Stimulated activated CD4-positive, alpha-beta T cell treated with anti-CD3 and anti-CD28 coated beads, Interleukin-12 subunit alpha, Interleukin-12 subunit beta, amount 100 ng/mL, for 4 hours (primary cell): ENCODE data around the gene PRKCZ.
"Not testable (repeated sequence)": the region's sequence is repeated elsewhere in the genome, so short reads cannot be mapped to it uniquely, and the experiment has no call there.

Experiments
- DNase-seq: peaks from one replicate; pipeline ENCODE4 v3.0.0-alpha.2; 2020

The PRKCZ gene

GRCh38 chr1:2103901-2104590 is 53.8 kb downstream of the PRKCZ start:
- DNase-seq, result no peak

- DNase-seq, result no peak
Observed at GRCh38 chr1:2104621-2105427, 54.6 kb downstream of the PRKCZ start.

DNA sequence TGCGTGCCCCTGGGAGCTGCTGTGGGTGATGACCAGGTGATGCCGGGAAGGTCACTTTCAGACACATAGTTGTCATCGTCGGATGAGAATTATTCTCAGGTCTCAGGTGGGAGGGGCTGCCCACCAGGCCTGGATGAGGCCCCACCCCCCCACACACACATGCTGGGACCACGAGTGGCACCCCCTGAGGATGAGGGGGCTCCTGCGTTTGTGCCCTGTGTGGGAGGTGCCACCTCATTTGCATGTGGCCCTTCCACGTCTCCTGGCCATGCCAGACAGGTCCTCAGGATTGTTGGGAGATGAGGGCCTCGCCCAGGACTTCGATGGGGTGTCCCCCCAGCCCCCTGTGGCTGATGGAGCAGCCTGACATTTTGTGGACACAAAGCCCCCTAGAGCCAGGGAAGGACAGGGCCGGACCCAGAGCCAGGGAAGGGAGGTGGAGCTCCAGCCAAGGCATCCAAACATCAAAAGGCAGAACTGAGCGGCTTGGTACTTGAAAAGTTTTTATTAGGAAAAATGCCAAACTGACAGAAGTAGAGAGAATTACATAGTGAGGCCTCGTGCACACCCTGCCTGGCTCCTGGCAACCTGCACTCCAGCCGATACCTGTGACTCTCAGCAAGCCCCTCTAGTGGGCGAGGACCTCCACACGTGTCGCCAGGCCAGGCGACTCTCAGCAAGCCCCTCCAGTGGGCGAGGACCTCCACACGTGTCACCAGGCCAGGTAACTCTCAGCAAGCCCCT is 55.7 kb downstream of the PRKCZ start:
- no peak for DNase-seq

DNA sequence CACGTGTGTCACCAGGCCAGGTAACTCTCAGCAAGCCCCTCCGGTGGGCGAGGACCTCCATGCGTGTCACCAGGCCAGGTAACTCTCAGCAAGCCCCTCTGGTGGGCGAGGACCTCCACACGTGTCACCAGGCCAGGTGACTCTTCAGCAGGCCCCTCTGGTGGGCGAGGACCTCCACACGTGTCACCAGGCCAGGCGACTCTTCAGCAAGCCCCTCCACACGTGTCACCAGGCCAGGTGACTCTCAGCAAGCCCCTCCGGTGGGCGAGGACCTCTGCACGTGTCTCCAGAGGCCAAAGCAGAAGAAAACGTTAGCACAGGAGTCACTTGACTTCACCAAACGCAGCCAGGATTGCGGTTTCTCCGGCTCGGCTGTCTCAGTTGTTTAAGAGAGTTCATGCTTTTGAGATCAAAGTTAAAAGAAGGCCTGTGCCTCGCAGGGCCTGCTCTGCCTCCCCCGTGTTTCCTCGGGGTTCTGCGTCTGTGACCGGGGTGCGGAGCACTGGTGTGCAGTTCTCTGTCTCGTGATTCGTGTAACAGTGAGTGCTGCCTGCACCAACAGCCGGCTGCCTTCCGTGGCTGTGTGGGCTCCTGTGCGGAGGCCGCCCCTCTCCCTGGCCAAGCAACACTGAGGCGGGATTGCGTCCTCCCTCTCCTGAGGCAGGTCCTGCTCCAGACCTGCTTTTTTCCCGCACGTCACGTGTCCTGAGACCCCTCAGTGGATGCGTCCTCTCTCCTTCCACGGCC is 56.6 kb downstream of the PRKCZ start:
- no peak for DNase-seq

DNA sequence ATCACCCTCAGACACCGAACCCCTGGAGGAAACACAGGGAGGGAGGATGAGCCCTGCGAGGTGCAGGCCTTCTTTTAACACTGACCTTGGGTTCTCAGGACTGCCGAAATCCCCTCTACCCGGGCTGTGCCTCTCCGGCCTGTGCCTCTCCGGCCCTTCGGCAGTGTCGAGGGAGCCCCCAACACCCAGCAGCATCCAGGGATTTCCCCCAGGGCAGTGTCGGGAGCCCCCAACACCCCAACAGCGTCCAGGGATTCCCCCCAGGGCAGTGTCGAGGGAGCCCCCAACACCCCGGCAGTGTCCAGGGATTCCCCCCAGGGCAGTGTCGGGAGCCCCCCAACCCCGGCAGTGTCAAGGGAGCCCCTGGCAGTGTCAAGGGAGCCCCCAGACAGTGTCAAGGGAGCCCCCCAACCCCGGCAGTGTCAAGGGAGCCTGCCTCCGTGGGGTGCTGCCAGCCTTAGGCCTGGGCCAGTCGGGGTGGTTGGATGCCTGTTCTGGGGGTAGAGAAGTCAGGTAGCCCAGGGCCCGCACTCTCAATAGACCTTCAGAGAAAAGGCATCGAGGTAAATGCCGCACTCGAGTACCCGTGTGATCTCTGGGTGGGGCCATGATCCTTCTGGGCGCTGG is 57.5 kb downstream of the PRKCZ start:
- no peak for DNase-seq

- DNase-seq, result no peak
Observed at GRCh38 chr1:2108213-2108876, 58.1 kb downstream of the PRKCZ start.

DNA sequence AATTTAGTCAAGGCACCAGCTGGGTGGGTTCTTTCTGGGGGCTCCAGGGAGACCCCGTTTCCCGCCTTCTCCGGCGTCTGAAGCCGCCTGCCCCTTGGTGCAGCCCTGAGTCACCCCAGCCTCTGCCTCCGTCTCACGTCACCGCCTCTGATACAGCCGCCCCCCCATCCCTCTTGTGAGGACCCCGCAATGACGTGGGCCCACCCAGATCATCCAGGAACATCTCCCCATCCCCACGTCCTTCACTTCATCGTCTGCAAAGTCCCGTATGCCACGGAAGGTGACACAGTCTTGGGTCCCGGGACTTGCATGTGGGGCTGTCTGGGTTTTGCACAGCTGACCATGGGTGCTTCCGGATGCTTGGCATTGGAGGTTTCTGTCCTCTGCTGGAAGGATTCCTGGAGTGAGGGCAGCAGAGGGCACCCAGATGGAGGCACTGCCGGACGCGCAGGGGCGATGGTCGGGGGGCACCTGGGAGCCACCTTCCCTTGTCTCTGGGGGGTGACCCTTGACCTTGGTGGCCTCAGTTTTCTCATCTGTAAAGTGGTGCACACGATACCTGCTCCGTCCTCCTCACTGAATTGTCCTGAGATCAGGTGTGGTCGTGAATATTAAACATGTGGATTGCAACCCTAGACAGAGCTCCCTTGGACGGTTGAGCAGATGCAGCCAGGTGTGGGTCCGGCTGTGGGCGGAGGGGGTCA is 58.8 kb downstream of the PRKCZ start:
- no peak for DNase-seq

DNA sequence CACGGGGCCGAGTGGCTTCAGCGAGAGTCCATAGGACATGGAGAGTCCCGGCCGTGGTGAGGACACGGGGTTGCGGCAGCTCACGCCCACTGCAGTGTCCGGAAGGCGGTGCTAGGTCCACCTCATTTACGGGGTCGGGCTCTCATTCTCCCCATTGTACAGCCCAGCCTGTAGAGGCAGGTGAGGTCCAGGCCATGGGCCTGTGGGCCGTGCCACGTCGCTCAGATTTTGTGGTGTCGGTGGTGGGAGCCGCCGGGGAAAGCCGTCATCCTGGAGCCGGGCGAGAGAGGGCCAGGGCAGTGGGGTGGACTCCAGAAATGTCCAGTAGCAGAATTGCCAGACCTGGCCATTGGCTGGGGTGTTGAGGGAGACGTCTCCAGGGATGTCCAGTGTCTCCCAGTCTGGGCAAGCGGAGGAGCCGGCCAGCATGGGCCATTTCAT is 59.4 kb downstream of the PRKCZ start:
- no peak for DNase-seq

DNA sequence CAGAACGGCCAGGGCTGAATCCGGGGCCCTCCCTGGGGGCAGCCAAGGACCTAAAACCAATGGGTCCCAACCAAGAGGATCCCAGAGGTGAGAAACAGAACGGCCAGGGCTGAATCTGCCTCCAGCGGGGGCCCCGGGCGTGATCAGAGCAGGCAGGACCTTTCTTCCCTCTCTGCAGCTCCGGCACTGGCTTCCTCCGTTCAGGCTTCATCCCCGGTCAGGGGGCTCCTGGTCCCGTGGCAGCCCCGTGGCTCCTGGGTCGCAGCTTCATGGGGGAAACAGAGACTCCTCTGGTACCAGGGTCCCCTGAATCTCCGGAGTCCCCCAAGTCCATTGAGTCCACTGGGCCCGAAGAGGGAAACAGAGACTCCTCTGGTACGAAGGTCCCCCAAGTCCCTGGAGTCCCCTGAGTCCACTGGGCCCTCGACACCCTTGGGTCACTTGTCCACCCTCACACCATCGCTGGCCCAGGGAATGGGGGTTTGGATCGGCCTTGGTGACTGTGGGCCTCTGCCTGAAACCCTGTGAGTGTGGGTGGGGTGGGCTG is 60.1 kb downstream of the PRKCZ start:
- DNase-seq, result no peak

DNA sequence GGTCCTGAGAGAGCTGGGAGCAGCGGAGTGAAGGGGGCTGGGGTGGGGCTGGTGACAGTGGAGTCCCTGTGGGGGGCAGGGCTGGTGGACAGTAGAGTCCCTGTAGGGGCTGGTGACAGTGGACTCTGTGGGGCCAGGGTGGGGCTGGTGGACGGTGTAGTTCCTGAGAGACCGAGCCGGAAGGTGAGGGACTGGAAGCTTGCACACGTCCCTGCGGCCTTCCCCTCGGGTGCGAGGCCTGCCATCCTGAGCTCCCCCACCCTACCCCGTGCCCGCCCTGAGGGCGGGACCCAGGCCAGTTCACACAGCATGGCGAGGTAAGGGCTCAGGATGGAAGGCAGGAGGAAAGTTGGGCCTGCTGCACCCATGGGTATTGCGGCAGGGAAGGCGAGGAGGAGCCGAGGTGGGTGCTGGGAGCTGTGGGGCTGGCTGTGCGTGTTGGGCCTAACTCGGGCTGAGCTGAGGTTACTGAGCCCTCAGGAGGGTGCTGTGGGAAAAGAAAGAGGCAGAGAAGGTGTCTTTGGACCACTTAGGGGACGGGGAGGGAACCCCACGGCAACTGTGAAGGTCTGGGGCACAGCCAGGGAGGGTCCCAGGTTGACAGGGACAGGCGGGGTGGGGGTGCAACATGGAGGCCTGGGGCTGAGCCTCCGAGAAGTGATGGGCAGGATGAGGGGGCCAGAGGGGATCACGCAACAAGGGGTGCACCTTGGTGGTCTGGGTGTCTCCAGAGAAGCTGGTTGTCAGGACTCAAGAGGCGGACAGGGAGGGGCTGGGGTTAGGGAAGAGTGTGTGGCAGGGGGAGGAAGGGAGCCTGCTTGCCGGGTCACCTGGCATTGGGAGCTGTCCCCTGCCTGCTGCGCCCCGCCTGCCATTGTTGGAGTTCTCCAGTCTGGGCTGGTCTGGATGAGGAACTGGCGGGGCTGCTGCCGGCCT is 60.8 kb downstream of the PRKCZ start:
- no peak for DNase-seq

DNA sequence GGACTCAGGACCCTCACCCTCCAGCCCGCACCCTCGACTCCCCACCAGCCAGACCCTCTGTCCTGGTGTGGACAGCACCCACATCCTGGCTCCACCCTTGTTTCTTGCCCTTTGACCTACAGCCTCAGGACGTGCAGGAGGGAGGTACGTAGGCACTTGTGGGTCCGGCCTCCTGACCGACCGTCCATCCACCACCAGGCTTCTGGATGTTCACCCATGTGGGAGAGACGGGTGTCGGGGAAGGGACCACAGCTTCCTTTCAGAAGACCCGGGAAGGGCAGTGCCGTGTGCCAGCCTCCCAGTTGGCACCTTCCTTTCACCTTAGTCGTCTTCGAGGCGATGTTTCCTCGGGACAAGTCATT is 61.4 kb downstream of the PRKCZ start:
- DNase-seq, result no peak

DNA sequence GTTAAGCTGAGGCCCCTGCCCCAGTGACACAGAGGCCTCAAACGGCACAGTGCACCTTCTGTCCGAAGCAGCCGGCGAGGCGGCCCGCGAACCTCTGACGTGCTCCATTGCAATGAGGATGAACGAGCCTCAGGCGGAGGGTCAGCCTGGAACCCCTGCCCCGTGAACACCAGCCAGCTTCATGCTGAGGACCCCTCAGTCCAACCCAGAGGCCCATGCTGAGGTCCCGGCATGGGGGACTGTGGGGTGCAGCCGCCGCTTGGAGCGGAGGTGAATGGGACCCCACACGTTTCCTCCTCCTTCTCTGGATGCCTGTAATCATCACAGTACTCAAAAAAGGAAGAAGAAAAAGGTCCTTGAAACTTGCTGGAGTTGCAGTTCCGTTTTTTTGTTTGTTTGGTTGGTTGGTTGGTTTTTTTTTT is 62.1 kb downstream of the PRKCZ start:
- no peak for DNase-seq

GRCh38 chr1:2113620-2114135 is 63.5 kb downstream of the PRKCZ start:
- DNase-seq, result no peak

GRCh38 chr1:2114635-2115007 is 64.4 kb downstream of the PRKCZ start:
- not testable (repeated sequence) for DNase-seq

DNA sequence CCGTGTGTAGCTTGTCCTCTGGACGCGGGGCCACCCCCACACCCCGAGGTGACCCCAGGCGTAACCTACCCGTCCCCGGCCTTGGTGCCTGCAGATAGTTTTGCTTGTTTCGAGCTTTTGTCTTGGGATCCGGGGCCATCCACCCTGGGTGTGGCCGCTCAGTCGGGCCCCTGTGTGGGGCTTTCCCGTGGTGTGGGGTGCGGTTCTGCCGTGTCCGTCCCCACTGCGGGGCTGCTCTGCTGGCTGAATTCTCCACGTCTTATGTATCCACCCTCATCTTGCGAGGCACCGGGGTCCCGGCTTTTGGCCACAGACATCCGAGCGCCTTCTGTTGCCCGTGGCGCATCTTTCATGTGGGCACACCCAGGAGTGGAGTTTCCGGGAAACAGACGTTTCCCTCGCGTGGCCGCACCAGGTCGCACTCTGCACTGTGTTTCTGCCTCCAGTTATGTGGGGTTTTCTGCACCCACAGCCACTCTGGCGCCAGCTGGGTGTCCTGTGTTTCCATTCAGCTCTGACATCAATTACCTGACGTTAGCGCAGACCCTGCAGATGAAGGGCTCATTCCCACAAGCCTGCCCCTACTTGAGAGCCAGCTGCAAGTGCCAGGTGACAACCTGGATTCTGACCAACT is 64.9 kb downstream of the PRKCZ start:
- no peak for DNase-seq

DNA sequence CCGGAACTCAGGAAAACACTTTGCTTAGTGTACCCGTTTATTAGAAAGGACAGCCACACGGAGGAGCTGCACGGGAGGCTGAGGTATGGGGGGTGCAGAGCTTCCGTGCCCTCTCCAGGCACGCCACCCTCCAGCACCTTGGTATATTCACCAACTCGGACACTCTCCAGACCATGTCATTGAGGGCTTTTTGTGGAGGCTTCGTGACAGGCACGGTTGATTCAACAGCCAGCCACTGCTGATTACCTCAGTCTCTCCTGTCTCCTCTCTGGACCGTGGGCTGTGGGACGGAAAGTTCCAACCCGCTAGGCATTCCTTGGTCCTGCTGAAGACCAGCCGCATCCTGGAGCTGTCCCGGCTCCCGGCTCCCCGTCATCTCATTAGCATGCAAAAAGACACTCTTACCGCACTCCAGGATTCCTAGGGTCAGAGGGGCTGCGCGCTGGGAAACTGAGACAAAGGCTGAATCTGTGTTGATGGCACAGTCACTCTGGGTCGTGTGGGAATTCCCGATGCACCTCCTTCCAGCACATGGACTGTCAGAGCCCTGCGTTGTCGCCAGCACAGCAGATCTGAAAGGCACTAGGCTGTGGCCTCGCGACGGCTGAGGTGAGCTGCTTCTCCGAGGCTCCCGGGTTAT is 65.6 kb downstream of the PRKCZ start:
- DNase-seq, result no peak

DNA sequence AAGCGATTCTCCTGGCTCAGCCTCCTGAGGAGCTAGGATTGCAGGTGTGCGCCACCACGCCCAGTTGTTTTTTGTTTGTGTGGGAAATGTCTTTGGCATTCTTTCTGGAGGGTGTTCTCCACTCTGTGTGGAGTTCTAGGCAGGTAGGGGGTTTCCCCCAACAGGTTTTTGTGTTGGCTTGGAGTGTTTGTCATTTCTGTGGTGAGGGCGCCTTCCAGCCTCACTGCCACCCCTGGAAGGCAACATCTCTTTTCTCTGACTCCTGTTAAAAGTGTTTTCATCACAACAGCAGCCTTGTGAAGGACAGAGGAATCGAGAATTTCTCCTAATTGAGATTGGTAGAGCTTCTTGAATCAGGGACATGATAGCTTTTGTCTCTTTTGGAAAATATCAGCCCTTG is 69.7 kb downstream of the PRKCZ start:
- DNase-seq, result no peak

GRCh38 chr1:2121101-2121691 is 71.0 kb downstream of the PRKCZ start:
- DNase-seq, result no peak
